Omental fat pad (tissue), 4 donors: ENCODE data around the gene ARHGEF18. TPM values are rescaled to one million over a fixed set of nuclear protein-coding genes. Genes with fewer than 3 reads are reported as not detected.
"Not testable (repeated sequence)": the region's sequence is repeated elsewhere in the genome, so short reads cannot be mapped to it uniquely, and the experiment has no call there.

Experiments used
- ATAC-seq: fragments of 150-250 bp; one replicate; pipeline ENCODE4 v1.9.1; 2016; ENCODE audit warnings: mild to moderate bottlenecking, moderate library complexity; ENCODE audit not compliant: low FRiP score
- DNase-seq: peaks from one replicate; pipeline ENCODE4 v3.0.0-alpha.2; 2019; ENCODE audit warnings: low spot score
- CTCF ChIP-seq, 3 donors: fragments of 450-650 bp; IDR thresholded peaks; one replicate each; pipeline ENCODE4 v1.5.1; 2016 to 2017; ENCODE audit warnings: antibody characterized with exemption in 3 of 3, mild to moderate bottlenecking in 3 of 3, moderate library complexity in 2 of 3
- total RNA-seq, 4 donors: library from RNA; depleted of rRNA; stranded (reverse); fragments of >200 nt; gene quantifications; one replicate each; pipeline ENCODE4 v1.1.0, GENCODE V29; 2016

The ARHGEF18 gene
- total RNA-seq, 4 donors from 2014 or later: 13.6 to 24.1 (median 19.4) TPM

GRCh38 chr19:7333198-7334118 lies 15.3 kb upstream of the ARHGEF18 start:
- ATAC-seq (peak; percentile 38), DNase-seq (no peak)

GRCh38 chr19:7336321-7336973 lies 12.3 kb upstream of the ARHGEF18 start:
- DNase-seq (no peak), ATAC-seq (no peak)
- no peak for TF ChIP-seq CTCF (IDR thresholded peaks at IDR 0.05)

More at GRCh38 chr19:7333198-7334118, 15.3 kb upstream of the ARHGEF18 start:
- no peak for TF ChIP-seq CTCF (IDR thresholded peaks at IDR 0.05)

DNA sequence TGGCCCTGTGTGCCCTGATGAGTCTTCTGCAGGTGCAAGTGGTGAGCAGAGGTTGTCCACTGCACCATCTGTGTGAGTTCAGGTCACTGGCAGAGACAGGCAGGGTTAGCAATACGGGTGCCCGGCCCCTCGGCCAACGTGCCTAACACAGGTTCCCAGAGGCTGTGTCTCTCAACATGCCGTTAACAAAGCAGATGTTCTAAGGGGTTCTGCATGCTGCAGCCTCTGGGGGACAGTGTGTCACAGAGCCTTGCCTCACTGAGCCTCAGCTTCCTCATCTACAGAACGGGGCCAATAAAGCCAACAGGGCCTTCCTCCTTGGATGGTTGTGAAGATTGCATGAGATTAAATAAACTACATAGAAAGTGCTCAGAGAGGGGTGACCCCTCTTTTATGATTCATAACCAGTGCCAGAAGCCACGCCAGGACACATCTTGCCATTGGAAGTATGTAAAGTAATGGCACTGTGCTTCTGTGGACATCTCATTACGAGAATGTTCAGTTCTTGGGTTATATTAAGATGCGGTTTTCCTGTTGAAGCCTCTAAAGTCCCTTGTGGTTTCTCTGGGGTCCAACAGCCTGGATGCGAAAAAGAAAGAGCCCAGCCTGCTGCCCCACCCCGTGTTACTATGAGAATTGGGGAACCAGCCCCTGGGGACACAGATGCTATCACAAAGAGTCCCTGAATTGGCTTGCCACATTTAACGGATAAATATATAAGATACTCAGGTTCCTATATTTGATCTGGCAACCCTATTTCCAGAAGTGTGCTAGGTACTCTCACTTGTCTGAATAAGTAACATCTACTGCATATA lies 11.2 kb upstream of the ARHGEF18 start:
- no peak for TF ChIP-seq CTCF (IDR thresholded peaks at IDR 0.05)
- ATAC-seq: no peak
- DNase-seq: no peak

GRCh38 chr19:7340959-7341837 lies 7.5 kb upstream of the ARHGEF18 start:
- peak in 2 of 3 donors; percentile 90 to 91 for TF ChIP-seq CTCF (IDR thresholded peaks at IDR 0.05)
- ATAC-seq (no peak), DNase-seq (peak; percentile 97)

DNA sequence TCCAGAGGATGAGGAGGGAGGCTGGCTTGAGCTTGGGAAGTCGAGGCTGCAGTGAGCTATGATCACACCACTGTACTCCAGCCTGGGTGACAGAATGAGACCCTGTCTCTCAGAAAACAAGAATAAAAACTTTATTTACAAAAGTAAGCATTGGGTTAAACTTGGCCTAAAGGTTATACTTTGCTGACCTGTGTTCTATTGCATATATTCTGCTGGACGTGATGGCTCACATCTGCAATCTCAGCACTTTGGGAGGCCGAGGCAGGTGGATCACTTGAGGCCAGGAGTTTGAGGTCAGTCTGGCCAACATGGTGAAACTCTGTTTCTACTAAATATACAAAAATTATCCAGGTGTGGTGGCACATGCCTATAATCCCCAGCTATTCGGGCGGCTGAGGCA lies 6.6 kb upstream of the ARHGEF18 start:
- no peak for ATAC-seq
- no peak for TF ChIP-seq CTCF (IDR thresholded peaks at IDR 0.05)
- no peak for DNase-seq

DNA sequence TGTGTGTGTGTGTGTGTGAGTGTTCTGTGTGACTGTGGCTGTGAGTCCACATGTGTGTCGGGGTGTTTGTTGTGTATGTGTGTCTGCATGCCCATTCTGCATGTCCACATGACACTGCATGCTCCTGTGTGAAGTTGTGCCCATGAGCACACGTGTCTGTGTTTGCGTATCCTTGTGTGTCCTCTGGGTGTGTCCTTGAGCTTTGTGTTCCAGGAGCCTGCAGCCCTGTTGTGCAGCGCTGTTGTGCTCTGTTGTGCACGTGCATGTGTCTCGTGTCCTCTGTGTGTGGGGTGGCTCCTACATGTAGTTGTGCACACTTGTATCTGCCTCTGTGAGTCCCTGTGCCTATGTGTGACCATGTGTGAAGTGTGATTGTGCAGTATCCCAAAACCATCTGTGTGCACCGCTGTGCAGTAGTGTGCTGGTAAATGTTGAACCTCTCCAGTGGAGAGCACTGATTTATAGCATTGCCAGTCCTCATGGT lies 2.2 kb upstream of the ARHGEF18 start:
- DNase-seq (no peak), ATAC-seq (no peak)
- TF ChIP-seq CTCF (IDR thresholded peaks at IDR 0.05): no peak

DNA sequence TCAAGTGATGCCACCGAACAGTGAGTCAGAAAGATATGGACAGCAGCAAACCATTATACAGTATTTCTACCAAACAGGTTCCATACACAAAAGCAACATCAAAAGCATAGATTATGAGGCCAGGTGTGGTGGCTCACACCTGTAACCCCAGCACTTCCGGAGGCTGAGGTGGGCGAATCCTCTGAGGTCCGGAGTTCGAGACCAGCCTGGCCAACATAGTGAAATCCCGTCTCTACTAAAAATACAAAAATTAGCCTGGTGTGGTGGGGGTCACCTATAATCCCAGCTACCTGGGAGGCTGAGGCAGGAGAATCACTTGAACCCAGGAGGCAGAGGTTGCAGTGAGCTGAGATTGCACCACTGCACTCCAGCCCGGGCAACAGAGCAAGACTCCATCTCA lies 1.7 kb upstream of the ARHGEF18 start:
- not testable (repeated sequence) for DNase-seq, ATAC-seq
